ENCODE data around the gene CLCN6.

The CLCN6 gene

DNA sequence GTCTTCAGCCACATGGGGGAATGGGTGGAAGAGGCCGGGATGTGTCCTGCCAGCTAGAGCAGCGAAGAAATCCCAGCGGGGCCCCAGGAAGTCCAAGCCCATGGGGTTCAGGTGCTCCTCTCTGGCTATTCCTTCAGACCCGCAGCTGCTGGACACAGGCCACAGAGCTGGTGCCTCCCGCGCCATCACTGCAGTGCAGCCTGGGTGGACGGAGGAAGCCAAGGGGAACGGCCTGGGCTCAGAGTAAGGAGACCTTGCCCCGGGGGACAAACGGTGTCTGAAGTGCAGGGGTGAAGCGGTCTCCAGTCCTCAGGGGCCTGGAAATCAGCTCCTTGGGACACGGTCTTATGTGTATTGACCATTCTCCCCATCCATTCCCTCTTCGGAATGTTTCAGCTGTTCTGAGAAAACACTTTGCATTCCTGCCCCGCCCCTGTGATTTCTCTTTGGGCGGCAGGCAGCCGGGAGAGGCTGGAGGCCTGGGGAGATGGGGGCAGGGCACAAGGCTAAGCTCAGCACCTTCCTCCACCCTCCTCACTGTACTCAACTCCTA lies 18.7 kb upstream of the CLCN6 start:
- no peak overlapping the region for H3K27ac Mint-ChIP-seq

DNA sequence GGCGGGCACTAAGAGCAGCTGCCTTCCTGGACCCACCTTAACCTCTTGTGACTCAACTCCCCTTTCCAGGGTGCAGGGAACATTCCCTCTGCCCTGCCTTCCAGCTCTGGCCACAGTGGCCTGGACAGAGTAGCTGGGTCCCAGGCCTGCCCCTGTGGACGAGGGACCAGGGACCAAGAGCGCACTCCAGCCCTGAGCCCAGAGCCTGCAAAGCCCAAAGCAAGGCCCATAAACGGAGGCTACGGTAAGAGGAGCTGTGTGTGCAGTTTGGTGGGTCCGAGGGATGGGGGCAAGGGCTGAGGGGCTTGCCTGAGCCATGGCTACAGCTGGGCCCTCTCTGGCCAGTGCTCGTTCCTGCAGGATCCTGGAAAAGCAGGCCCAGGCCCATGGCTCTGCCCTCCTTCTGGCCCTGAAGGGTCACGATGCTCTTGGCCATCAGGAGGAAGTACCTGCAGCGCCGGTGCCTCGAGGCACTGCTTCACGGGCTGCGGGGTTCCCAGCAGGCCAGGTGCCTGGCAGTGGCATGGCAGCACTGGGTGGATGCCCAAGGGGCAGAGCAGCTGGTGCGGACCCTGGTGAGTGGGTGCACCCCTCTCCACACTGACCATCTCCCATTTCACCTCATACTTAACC lies 18.1 kb upstream of the CLCN6 start:
- no peaks in the 10 kb centered on the region for H3K9me3 Mint-ChIP-seq (ENCODE audit: low read depth)
- no peak overlapping the region for H3K27ac Mint-ChIP-seq
- no peaks in the 10 kb centered on the region for H3K27me3 Mint-ChIP-seq
- H3K4me1 Mint-ChIP-seq (ENCODE audit: low read depth) = peaks cover 2% of the 10 kb centered on the region
- no peak overlapping the region for H3K4me3 Mint-ChIP-seq
- no peaks in the 10 kb centered on the region for H3K36me3 Mint-ChIP-seq

More for the DNA sequence above, 18.7 kb upstream of the CLCN6 start:
- H3K4me3 Mint-ChIP-seq = no peak overlapping the region
- no peaks in the 10 kb centered on the region for H3K36me3 Mint-ChIP-seq
- no peaks in the 10 kb centered on the region for H3K27me3 Mint-ChIP-seq
- peaks cover 2% of the 10 kb centered on the region for H3K4me1 Mint-ChIP-seq (ENCODE audit: low read depth)
- no peaks in the 10 kb centered on the region for H3K9me3 Mint-ChIP-seq (ENCODE audit: low read depth)

DNA sequence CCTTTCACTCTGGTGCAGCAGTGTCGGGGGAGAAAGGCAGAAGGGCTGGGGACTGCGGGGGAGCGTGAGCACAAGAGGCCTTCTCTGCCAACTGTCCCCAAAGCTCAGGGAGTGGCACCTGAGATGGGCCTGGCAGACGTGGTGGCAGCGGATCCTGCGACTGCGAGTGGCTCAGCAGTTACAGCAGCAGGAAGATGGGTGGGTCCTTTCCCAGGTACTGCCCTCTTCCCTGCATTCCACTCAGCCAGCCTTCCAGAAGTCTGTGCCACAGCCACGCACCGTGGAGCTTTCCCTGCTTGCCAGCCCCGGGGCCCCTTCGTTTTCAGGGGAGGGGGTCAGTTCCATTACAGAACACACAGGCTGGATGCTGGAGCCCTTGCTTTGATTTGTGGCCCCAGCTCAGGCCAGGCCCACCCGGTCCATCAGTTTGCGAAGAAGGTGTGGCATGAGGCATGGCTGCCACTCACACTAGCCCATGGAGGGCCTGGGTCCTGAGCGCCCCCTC lies 17.4 kb upstream of the CLCN6 start:
- Mint-ChIP-seq H3K9me3 (ENCODE audit: low read depth) (no peaks in the 10 kb centered on the region), H3K4me3 (no peak overlapping the region), H3K36me3 (no peaks in the 10 kb centered on the region), H3K4me1 (ENCODE audit: low read depth) (peaks cover 2% of the 10 kb centered on the region), H3K27ac (no peak overlapping the region), H3K27me3 (no peaks in the 10 kb centered on the region)

DNA sequence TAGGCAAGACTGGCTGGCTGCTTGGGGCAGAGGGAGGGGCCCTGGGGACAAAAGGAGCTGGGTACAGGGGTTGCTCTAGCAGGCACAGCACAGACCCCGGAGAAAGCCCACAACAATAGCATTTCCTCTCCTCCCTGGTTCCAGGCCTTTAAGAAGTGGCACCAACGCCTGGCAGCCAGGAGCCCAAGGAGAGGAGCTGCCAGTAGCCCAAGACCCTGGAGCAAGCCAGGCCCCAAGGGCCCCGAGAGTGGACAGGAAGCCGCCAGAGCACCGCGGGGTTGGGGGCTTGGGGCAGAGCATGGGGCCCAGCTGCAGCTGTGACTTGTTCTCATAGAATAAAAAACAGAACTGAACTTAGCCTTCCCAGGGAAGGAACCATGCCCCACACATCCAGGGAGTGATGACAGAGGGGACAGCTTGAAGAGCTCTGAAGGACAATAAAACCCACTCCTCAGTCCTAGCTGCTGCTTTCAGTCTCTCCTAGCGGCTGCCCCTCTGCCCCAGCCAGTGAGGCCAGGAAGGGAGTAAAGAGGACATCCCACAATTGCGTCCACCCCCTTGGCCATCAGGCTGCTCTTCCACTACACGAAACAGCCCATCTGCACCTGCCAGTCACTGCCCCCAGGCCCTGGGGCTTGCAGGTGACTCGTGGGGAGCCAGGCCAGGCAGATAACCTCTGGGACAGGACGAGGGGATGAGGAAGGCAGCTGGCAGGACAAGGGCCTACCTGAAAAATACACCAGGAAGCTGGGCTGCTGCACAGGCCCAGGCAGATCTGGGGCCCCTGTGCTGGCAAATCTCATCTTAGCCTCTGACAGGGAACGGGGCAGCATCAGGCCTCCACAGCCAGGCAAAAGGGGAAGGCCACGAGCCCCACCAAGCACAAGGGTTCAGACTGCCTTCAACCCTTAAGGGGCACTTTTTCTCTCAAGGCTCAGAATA lies 16.6 kb upstream of the CLCN6 start:
- H3K27me3 Mint-ChIP-seq = no peaks in the 10 kb centered on the region
- peaks cover 2% of the 10 kb centered on the region for H3K4me1 Mint-ChIP-seq (ENCODE audit: low read depth)
- peak overlapping the region; percentile 10 for H3K27ac Mint-ChIP-seq
- H3K9me3 Mint-ChIP-seq (ENCODE audit: low read depth) = no peaks in the 10 kb centered on the region
- no peaks in the 10 kb centered on the region for H3K36me3 Mint-ChIP-seq
- H3K4me3 Mint-ChIP-seq = no peak overlapping the region

DNA sequence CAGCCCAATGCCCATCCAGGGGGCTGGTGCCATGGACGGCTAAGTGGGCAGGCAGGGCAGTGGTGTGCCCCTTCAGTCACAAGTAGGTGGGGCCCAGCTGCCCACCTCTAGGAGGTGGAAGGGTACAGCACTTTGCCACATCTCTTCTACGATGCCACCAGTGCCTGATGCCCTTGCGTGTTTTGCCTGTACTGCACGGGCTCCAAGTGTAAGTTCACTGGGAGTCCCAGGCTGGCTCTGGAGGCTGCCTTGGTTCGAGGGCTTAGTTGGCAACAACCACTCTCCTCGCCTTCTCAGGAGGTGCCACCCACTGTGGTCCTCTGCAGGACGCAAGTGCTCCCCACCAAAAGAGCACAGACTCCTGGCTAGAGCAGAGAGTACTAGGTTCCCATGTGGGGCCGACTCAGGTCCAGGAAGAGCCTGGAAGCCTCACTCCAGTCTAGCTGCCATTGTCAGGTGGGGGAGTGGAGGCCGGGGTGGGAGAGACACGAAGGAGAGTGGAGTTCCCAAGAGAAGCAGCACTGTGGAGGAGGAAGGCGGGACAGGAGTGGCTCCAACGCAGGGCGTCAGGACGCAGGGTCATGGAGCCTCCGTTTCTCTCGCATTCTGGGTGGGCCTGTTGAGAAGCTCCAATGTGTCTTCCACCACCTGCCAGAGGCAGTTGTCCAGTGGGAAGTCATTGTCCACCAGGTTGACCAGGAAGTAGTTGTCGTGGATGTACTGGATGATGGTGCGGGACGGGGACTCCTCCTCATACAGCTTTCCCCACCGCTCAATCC lies 15.7 kb upstream of the CLCN6 start:
- Mint-ChIP-seq H3K27me3 (no peaks in the 10 kb centered on the region), H3K4me3 (no peak overlapping the region), H3K27ac (no peak overlapping the region), H3K9me3 (ENCODE audit: low read depth) (no peaks in the 10 kb centered on the region), H3K36me3 (peaks cover 1% of the 10 kb centered on the region), H3K4me1 (ENCODE audit: low read depth) (peaks cover 2% of the 10 kb centered on the region)

DNA sequence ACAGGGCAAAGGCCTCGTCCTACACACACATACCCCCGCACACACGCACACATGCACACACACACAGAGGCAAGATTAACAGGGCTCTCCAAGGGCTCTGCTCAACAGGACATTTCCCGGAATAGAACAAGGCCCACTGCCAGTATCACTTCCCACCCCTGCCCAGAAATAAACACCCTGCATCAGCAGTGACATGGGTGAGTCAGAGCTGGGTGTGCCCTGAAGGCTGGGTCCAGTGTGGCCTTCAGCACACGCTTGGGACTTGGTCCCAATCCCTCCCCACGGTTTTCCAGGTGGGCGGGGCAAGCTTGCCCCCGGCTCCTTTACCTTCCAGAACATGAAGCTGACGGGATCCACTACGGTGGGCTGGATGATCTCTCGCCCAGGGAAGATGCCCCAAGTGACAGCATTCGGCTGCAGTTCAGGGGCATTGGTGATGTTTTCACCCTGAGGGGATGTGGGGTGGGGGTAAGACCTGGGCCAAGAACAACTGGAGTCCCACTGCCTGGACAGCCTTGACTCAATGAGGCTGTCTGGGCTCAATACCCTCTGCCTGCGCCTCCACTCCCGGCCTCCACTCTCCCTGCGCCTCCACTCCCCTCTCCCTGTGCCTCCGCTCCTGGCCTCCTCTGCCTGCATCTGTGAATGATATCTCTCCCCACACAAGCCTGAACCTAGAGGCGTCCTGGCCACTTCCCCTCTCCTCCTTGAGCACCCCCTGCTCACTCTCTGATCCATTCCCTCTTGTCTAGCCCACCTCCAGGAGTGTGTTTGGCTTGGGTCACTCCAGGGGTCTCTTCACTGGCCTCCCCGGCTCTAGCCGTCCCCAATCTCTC lies 14.9 kb upstream of the CLCN6 start:
- no peaks in the 10 kb centered on the region for H3K27me3 Mint-ChIP-seq
- peaks cover under 1% of the 10 kb centered on the region for H3K4me1 Mint-ChIP-seq (ENCODE audit: low read depth)
- H3K4me3 Mint-ChIP-seq = no peak overlapping the region
- H3K27ac Mint-ChIP-seq = no peak overlapping the region
- H3K9me3 Mint-ChIP-seq (ENCODE audit: low read depth) = no peaks in the 10 kb centered on the region
- peaks cover 3% of the 10 kb centered on the region for H3K36me3 Mint-ChIP-seq

GRCh38 chr1:11792106-11792505 lies 13.9 kb upstream of the CLCN6 start:
- H3K4me1 Mint-ChIP-seq (ENCODE audit: low read depth) = no peaks in the 10 kb centered on the region
- no peaks in the 10 kb centered on the region for H3K27me3 Mint-ChIP-seq
- H3K9me3 Mint-ChIP-seq (ENCODE audit: low read depth) = no peaks in the 10 kb centered on the region
- H3K27ac Mint-ChIP-seq = no peak overlapping the region
- H3K4me3 Mint-ChIP-seq = no peak overlapping the region
- H3K36me3 Mint-ChIP-seq = peaks cover 3% of the 10 kb centered on the region

DNA sequence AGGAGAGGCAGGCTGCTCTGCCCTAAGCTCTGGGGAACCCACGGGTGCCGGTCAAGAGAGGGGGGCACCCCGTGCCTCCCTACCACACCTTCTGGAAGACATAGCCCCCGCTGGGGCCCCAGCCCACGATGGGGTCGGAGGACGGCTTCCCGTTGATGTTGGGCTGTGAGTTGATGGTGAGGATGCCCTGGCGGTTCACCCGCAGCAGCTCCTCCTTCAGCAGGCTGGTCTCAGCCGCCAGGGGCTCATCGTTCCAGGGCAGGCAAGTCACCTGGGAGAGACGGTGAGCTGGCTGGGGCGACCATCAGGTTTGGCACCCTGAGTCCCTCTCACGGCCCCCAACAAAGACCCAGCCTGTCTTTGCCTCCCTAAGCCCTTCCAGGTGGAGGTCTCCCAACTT lies 12.2 kb upstream of the CLCN6 start:
- Mint-ChIP-seq H3K4me1 (ENCODE audit: low read depth) (no peaks in the 10 kb centered on the region), H3K27ac (no peak overlapping the region), H3K27me3 (no peaks in the 10 kb centered on the region), H3K36me3 (peaks cover 3% of the 10 kb centered on the region), H3K9me3 (ENCODE audit: low read depth) (no peaks in the 10 kb centered on the region), H3K4me3 (no peak overlapping the region)

- H3K9me3 Mint-ChIP-seq (ENCODE audit: low read depth) = no peaks in the 10 kb centered on the region
- H3K36me3 Mint-ChIP-seq = peaks cover 3% of the 10 kb centered on the region
- no peak overlapping the region for H3K4me3 Mint-ChIP-seq
- H3K27me3 Mint-ChIP-seq = no peaks in the 10 kb centered on the region
- H3K27ac Mint-ChIP-seq = peak overlapping the region; percentile 41
- H3K4me1 Mint-ChIP-seq (ENCODE audit: low read depth) = no peaks in the 10 kb centered on the region
These were observed 11.3 kb upstream of the CLCN6 start for GRCh38 chr1:11794446-11795237.

DNA sequence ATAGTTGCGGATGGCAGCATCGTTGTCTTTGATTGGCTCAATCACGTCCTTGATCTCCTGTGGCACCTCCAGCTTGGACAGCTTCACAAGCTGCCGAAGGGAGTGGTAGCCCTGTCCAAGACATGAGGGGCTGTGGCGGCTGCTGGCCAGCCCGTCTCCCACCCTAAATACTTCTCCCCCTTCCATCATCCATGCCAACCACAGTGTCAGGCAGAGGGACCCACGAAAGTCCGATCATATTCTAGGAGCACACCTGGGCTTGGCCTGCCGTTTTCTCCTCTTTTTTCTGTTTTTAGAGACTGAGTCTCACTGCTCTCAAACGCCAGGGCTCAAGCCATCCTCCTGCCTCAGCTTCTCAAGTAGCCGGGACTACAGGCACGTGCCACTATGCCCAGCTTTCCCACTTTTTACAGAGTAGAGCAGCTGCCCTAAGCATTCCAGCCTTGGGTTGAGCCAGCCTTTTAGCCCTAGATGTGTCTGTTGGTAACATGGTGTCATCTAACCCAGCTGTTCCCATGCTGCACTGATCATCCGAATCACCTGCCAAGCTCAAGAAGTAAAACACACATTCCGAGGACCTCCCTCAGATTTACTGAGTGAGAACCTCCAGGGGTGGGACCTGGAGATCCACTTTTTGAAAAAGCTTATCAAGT lies 10.6 kb upstream of the CLCN6 start:
- no peaks in the 10 kb centered on the region for H3K27me3 Mint-ChIP-seq

DNA sequence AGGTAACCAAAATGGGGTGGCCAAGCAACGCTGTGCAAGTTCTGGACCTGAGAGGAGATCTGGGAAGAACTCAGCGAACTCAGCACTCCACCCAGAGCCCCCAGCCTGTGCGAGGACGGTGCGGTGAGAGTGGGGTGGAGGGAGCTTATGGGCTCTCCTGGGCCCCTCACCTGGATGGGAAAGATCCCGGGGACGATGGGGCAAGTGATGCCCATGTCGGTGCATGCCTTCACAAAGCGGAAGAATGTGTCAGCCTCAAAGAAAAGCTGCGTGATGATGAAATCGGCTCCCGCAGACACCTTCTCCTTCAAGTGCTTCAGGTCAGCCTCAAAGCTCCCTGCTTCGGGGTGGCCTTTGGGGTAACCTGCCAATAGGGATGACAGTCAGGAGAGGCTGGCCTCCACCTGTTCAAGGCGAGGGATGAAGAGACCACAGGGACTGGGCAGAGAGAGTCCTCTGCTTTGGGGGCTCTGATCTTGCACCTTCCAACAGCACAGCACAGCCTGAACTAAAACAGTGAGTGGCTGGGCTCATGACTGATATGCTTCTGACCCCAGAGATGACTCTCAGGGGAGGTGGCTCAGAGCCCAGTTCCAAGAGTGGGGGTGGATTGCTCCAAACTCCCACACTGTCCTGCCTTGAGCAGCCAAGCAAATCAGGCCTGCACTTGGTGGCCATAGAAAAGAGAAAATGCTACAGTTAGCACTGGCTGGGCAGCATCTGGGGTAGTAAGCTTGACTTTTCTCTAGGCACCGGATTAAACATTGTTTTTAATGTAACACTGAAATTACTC lies 9.8 kb upstream of the CLCN6 start:
- peaks cover 6% of the 10 kb centered on the region for H3K36me3 Mint-ChIP-seq
- H3K4me3 Mint-ChIP-seq = no peak overlapping the region
- H3K27me3 Mint-ChIP-seq = no peaks in the 10 kb centered on the region
- no peak overlapping the region for H3K27ac Mint-ChIP-seq
- H3K9me3 Mint-ChIP-seq (ENCODE audit: low read depth) = no peaks in the 10 kb centered on the region
- peaks cover 1% of the 10 kb centered on the region for H3K4me1 Mint-ChIP-seq (ENCODE audit: low read depth)

More for the DNA sequence above, 10.6 kb upstream of the CLCN6 start:
- Mint-ChIP-seq H3K27ac (no peak overlapping the region), H3K36me3 (peaks cover 3% of the 10 kb centered on the region), H3K9me3 (ENCODE audit: low read depth) (no peaks in the 10 kb centered on the region), H3K4me3 (no peak overlapping the region), H3K4me1 (ENCODE audit: low read depth) (no peaks in the 10 kb centered on the region)

DNA sequence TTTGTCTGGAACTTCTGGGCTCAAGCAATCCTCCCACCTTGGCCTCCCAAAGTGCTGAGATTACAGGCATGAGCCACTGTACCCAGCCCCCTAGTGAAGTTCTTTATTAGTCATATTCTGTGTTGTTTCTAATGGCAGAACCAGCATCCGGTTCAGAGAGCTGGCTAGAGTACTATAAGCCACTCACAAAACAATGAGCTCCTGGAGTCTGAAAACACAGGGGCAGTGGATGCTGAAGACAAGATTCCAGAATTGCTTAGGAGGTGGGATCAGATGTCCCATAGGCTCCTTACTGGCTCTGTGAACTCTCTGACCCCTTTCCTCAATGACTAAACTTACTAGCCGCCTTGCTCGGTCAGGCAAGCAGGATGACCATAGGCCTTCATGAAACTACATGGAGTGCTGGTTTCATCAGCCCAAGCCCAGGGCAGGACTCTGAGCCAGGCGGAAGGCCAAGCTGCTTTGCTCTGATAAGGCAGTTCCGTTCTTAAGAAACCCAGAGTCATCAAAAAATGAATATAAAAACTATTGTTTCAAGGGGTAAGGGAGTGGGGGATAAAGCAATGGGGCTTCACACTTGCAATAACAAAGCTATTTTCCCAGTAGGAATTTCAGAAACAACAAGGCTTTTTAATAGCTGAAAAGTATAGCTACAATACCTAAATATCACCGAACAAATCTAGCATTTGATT lies 8.3 kb upstream of the CLCN6 start:
- peaks cover 14% of the 10 kb centered on the region for H3K4me1 Mint-ChIP-seq (ENCODE audit: low read depth)
- H3K9me3 Mint-ChIP-seq (ENCODE audit: low read depth) = no peaks in the 10 kb centered on the region
- peaks cover 6% of the 10 kb centered on the region for H3K36me3 Mint-ChIP-seq
- no peak overlapping the region for H3K4me3 Mint-ChIP-seq
- no peaks in the 10 kb centered on the region for H3K27me3 Mint-ChIP-seq
- no peak overlapping the region for H3K27ac Mint-ChIP-seq
